OCI-LY7 (cell line): ENCODE measurements around the gene GGTLC1. TPM values are rescaled to one million over a fixed set of nuclear protein-coding genes. Genes with fewer than 3 reads are reported as not detected.

Experiments used
- BruUV-seq: library from RNA; stranded (reverse); fragments of 400-500 nt; replicated peaks from 2 replicates; lab custom pipeline; 2021; lab: Mats Ljungman, UMichigan
- CTCF ChIA-PET: fragments of 300-600 bp; sonication (Branson Sonifier 250); formaldehyde crosslinking; loops from one replicate; lab custom pipeline; 2022; ENCODE audit warnings: antibody characterized with exemption; ENCODE audit not compliant: unreplicated experiment; lab: Charles Lee
- POLR2A ChIA-PET: fragments of 300-600 bp; sonication (Branson Sonifier 250); formaldehyde crosslinking; loops from one replicate; lab custom pipeline; 2022; ENCODE audit warnings: antibody characterized with exemption; lab: Charles Lee
- DNase-seq: peaks from one replicate; pipeline ENCODE4 v3.0.0-alpha.2; 2015; ENCODE audit warnings: low spot score
- H2AFZ ChIP-seq: fragments of 200-600 bp; sonication (generic), shearing (Covaris generic); 2 replicates; pipeline ENCODE4 v1.6.1; 2014; ENCODE audit warnings: mild to moderate bottlenecking, antibody characterized with exemption, low read length, moderate library complexity
- H3K27ac ChIP-seq: fragments of 200-600 bp; sonication (generic); 2 replicates; pipeline ENCODE4 v1.5.1; 2014; ENCODE audit warnings: mixed run types, low read depth, mild to moderate bottlenecking, moderate library complexity, low read length, inconsistent platforms; ENCODE audit not compliant: poor library complexity, severe bottlenecking
- H3K36me3 ChIP-seq: fragments of 200-600 bp; sonication (generic); 2 replicates; pipeline ENCODE4 v1.6.1; 2014; ENCODE audit warnings: mild to moderate bottlenecking, antibody characterized with exemption, low read length, moderate library complexity, mixed read lengths; ENCODE audit not compliant: insufficient read depth
- H3K4me1 ChIP-seq: fragments of 200-600 bp; sonication (generic); 2 replicates; pipeline ENCODE4 v1.5.1; 2014; ENCODE audit warnings: mild to moderate bottlenecking, low read length; ENCODE audit not compliant: insufficient read depth, poor library complexity, severe bottlenecking
- H3K4me2 ChIP-seq: fragments of 200-600 bp; sonication (generic); 2 replicates; pipeline ENCODE4 v1.6.1; 2014; ENCODE audit warnings: mild to moderate bottlenecking, low read length
- H3K4me3 ChIP-seq: fragments of 200-600 bp; sonication (generic); 2 replicates; pipeline ENCODE4 v1.5.1; 2014; ENCODE audit warnings: mild to moderate bottlenecking, low read depth, low read length; ENCODE audit not compliant: poor library complexity, severe bottlenecking
- H3K79me2 ChIP-seq: fragments of 200-600 bp; sonication (generic); 2 replicates; pipeline ENCODE4 v1.6.1; 2016; ENCODE audit warnings: low read depth, mild to moderate bottlenecking, low read length, moderate library complexity, mixed read lengths; ENCODE audit not compliant: insufficient read depth
- H3K9me2 ChIP-seq: fragments of 200-600 bp; sonication (generic); 2 replicates; pipeline ENCODE4 v1.6.1; 2016; ENCODE audit warnings: mild to moderate bottlenecking, low read length, mixed read lengths; ENCODE audit not compliant: insufficient read depth
- H3K9me3 ChIP-seq: fragments of 200-600 bp; sonication (generic); 2 replicates; pipeline ENCODE4 v1.6.1; 2014; ENCODE audit warnings: mild to moderate bottlenecking, mixed run types, low read length, mixed read lengths
- H4K20me1 ChIP-seq: fragments of 200-600 bp; sonication (generic); 2 replicates; pipeline ENCODE4 v1.6.1; 2014; ENCODE audit warnings: mild to moderate bottlenecking, antibody characterized with exemption, low read length, moderate library complexity, mixed read lengths; ENCODE audit not compliant: insufficient read depth
- EZH2phosphoT487 ChIP-seq: fragments of 200-600 bp; sonication (generic); IDR thresholded peaks from 2 replicates; pipeline ENCODE4 v1.6.1; 2018; ENCODE audit warnings: low read depth, borderline replicate concordance, mild to moderate bottlenecking, mixed run types, antibody characterized with exemption, low read length, moderate library complexity, mixed read lengths
- intact Hi-C: fragments of 100-400 bp; cut with micrococcal nuclease; formaldehyde crosslinking; loops from one replicate; pipeline ENCODE4 v1.10.0; 2022; ENCODE audit not compliant: unreplicated experiment
- total RNA-seq, 2 experiments: library from RNA; depleted of rRNA in 1 of 2; stranded (reverse); fragments of >200 nt in 1 of 2; shearing (Covaris generic) in 1 of 2; gene quantifications; 2 replicates each; pipeline ENCODE4 v1.2.3, GENCODE V29; 2014 to 2022
- TF ChIP-seq, protein P1 (sequence below): fragments of 200-600 bp; sonication (generic); conservative IDR thresholded peaks from 2 replicates; pipeline ENCODE4 v1.5.1; 2014; ENCODE audit warnings: mild to moderate bottlenecking, antibody characterized with exemption, low read length, moderate library complexity, mixed read lengths

GGTLC1 gene
- total RNA-seq, 2 experiments from 2014 or later = not detected

DNA sequence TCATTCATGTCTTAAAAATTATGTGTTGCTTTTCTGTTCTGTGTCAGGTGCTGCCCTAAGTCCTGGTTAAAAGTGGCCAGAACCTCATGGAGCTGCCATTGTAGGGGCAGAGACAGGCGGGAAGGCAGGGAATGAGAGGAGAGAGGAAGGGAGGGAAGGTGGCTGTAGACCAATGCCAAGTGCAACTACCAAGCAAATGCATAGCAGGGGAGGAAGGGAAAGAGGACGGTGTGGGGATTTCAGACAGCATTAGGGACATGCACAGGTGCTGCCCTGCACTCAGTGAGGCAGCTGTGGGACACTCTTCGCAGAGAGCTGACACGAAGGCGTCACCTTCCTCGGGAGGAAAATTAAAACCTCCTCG lies 21.0 kb downstream of the GGTLC1 start:
- ChIA-PET POLR2A (no interaction called here), CTCF (no interaction called here)
- BruUV-seq = no TSS peak
- H4K20me1 ChIP-seq = no peaks in the 10 kb centered on the region
- DNase-seq = no peak
- H3K4me3 ChIP-seq = no peak overlapping the region
- TF ChIP-seq, protein P1, sequence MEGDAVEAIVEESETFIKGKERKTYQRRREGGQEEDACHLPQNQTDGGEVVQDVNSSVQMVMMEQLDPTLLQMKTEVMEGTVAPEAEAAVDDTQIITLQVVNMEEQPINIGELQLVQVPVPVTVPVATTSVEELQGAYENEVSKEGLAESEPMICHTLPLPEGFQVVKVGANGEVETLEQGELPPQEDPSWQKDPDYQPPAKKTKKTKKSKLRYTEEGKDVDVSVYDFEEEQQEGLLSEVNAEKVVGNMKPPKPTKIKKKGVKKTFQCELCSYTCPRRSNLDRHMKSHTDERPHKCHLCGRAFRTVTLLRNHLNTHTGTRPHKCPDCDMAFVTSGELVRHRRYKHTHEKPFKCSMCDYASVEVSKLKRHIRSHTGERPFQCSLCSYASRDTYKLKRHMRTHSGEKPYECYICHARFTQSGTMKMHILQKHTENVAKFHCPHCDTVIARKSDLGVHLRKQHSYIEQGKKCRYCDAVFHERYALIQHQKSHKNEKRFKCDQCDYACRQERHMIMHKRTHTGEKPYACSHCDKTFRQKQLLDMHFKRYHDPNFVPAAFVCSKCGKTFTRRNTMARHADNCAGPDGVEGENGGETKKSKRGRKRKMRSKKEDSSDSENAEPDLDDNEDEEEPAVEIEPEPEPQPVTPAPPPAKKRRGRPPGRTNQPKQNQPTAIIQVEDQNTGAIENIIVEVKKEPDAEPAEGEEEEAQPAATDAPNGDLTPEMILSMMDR = no peak
- TF ChIP-seq EZH2phosphoT487 = no peak
- no peak overlapping the region for H2AFZ ChIP-seq
- H3K36me3 ChIP-seq = no peaks in the 10 kb centered on the region
- no peak overlapping the region for H3K4me2 ChIP-seq
- no peaks in the 10 kb centered on the region for H3K79me2 ChIP-seq
- H3K4me1 ChIP-seq = no peaks in the 10 kb centered on the region
- no peak overlapping the region for H3K27ac ChIP-seq
- H3K9me3 ChIP-seq = peaks cover 18% of the 10 kb centered on the region; the same call in 1 of the 2 replicates
- intact Hi-C loops = no loop called here
- H3K9me2 ChIP-seq = no peaks in the 10 kb centered on the region

DNA sequence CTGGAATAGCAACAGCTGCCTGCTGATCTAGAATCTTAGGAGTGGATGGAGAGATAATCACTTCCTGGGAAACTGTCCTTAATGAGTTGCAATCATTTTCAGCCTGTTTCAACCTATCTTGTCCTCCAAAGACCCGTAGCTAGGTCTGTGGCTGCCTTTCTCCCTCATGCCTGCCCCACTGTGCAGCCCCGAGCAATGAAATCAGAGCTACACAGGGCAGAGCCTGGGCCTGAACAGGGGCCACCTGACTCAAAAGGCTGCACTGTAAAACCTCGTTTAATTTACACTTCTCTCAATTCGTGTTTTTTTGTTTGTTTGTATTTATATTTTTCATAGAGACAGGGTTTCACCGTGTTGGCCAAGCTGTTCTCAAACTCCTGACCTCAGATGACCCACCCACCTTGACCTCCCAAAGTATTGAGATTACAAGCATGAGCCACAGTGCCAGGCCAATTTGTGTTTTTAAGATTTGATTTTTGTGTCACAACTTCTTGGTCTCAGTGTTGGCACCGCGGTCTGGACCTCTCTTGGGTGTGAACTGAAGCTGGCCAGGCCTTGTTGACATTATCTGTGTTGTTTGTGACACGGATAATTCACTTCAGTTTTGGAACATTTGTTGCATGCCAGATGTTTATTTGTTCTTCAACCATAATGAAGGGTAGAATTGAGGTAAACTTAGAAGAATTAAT lies 21.5 kb downstream of the GGTLC1 start:
- Histone ChIP-seq H3K4me1 (no peaks in the 10 kb centered on the region), H3K79me2 (no peaks in the 10 kb centered on the region), H4K20me1 (no peaks in the 10 kb centered on the region), H3K9me2 (no peaks in the 10 kb centered on the region), H3K9me3 (peaks cover 24% of the 10 kb centered on the region; the same call in 1 of the 2 replicates), H3K4me2 (no peak overlapping the region), H3K36me3 (no peaks in the 10 kb centered on the region), H3K27ac (no peak overlapping the region), H3K4me3 (no peak overlapping the region), H2AFZ (no peak overlapping the region)
- intact Hi-C loops = no loop called here
- TF ChIP-seq, protein P1 = no peak
- TF ChIP-seq EZH2phosphoT487 = no peak
- ChIA-PET CTCF (no interaction called here), POLR2A (interaction anchor here (1.0 kb wide), 1 partner anchor 1967 kb away, joined by 3 read pairs; no protein-coding TSS in a partner anchor)
- no TSS peak for BruUV-seq
- DNase-seq = no peak

DNA sequence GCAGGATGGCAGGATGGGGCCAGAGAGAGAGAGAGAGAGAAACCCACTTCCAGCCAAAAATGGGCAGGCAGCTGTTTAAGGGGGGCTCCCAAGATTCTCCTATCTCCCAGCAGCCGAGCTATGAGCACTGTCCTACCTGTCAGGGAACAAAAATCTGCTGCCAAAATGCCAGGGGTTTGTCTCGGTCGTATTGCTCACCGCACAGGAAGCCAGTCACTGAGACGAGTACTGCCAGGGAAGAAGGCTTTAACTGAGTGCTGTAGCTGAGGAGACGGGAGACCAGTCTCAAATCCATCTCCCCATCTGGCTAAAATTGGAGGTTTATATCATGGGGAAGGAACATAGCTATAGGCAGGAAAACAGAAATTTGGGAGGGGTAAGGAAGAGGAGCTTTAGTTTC lies 22.3 kb downstream of the GGTLC1 start:
- intact Hi-C loops = no loop called here
- CTCF ChIA-PET = no interaction called here
- Histone ChIP-seq H3K9me2 (no peaks in the 10 kb centered on the region), H3K4me1 (no peaks in the 10 kb centered on the region), H4K20me1 (no peaks in the 10 kb centered on the region), H3K9me3 (peaks cover 24% of the 10 kb centered on the region; the same call in 1 of the 2 replicates), H3K4me2 (no peak overlapping the region), H3K4me3 (no peak overlapping the region), H3K79me2 (no peaks in the 10 kb centered on the region), H3K36me3 (no peaks in the 10 kb centered on the region), H2AFZ (no peak overlapping the region), H3K27ac (no peak overlapping the region)
- BruUV-seq = no TSS peak
- TF ChIP-seq EZH2phosphoT487 = no peak
- TF ChIP-seq, protein P1 = no peak
- DNase-seq = no peak
- POLR2A ChIA-PET = interaction anchor here (1.0 kb wide), 1 partner anchor 1967 kb away, joined by 3 read pairs; no protein-coding TSS in a partner anchor
